Epithelial cell of esophagus (primary cell): Measurements from ENCODE around the gene CCDC77.

Experiments
- DNase-seq: peaks from one replicate; pipeline ENCODE4 v3.0.0; 2010; ENCODE audit warnings: low read depth
- H3K4me3 ChIP-seq: 2 replicates; pipeline ENCODE4 v1.5.1; 2011; ENCODE audit warnings: mild to moderate bottlenecking, low read length, control low read depth
- CTCF ChIP-seq: IDR thresholded peaks from 2 replicates; pipeline ENCODE4 v1.5.1; 2011; ENCODE audit warnings: low read depth, mild to moderate bottlenecking, low read length, control low read depth, inconsistent platforms; ENCODE audit not compliant: insufficient read depth; ENCODE audit errors: missing control alignments

The CCDC77 gene

DNA sequence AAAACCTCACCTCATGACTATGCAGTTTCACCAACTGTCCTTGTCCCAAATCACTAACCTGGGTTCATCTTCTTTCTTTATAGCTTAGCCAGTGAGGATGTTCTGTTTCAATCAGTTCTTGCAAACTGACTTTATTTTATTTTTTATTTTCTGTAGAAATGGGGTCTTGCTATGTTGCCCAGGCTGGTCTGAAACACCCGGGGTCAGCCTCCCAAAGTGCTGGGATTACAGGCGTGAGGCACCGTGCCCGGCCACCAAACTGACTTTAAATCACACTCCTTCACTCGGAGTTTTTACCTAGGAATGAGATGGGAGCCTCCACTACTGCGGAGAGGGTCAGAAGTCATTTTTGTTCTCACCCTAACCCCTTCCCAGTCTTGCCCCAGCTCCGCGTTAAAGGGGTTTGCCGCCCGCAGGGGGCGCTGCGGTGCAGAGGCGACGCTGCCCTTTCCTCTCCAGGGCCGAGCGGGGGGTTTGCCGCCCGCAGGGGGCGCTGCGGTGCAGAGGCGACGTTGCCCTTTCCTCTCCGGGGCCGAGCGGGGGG is 51.3 kb downstream of the CCDC77 start:
- peak; percentile 18 for TF ChIP-seq CTCF
- no peak overlapping the region for H3K4me3 ChIP-seq
- no peak for DNase-seq

DNA sequence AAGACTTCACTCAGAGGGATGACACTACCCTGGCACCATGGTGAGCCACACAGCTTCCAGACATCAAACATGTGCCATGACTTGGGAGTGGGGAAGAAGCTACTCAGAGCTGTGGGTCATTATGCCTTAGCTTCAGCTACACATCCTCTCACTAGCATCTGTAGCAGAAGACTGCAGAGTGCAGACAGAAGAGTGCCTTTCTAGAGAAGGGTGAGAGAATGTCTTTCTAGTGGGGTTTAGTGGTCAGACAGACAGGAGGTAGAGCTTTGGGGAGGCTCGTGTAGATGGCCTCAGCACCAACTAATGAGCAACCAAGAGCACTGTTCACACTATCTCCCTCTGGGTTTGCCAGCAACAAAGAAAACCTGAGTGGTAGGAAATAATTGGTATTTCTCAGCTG is 53.4 kb downstream of the CCDC77 start:
- no peak for DNase-seq
- no peak overlapping the region for H3K4me3 ChIP-seq
- TF ChIP-seq CTCF: no peak

DNA sequence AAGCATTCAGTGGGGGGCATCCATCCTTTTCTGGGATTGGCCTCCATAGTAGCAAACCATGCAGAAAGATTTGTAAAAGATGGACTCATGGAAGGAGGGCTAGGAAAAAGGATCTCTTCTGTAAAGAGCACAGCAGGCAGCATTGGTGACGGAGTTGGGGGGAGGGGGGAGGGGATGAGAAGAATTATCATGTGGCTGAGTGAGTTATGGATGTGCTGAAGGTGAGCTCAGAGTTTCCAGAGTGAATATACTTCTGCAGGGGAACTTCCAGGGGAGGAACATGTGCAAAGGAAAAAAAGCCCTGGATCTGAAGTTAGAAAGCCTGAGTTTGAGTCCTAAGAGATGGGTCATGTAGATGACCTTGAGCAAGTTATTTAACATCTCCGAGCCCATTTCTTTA is 54.4 kb downstream of the CCDC77 start:
- TF ChIP-seq CTCF: no peak
- DNase-seq: no peak
- H3K4me3 ChIP-seq: no peak overlapping the region

DNA sequence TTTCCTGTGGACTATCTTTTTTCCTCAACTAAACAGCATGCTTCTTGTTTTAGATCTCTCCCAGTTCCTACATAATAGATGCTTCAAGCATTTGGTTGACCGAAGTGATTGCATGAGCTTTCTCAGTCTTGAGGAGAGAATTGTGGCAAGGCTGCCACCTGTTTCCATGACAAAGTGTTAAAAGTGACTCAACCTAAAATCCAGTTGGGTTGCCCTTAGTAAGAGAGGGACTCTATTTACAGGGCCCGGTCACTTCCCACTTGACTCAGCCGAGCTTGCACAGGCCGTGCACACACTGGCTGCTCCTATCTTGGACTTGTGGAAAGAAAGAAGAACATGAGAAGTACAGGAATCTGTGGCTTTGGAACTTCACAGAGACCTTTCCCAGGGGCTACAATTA is 56.2 kb downstream of the CCDC77 start:
- peak; percentile 29 for DNase-seq
- no peak for TF ChIP-seq CTCF
- no peak overlapping the region for H3K4me3 ChIP-seq

DNA sequence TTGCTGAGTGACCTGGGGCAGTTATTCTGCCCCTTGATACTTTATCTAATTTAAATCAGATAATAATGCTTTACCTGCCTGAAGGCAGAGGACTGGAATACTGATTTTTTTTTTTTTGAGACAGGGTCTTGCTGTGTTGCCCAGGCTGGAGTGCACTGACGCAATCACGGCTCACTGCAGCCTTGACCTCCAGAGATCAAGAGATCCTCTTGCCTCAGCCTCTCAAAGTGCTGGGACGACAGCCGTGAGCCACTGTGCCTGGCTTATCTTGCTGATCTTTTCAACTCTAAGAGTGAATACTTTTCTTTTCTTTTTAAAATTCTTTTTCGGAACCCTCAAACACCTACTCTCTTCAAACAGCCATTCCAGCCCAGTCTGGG is 57.6 kb downstream of the CCDC77 start:
- TF ChIP-seq CTCF: no peak
- H3K4me3 ChIP-seq: peak overlapping the region; percentile 51
- DNase-seq: no peak

DNA sequence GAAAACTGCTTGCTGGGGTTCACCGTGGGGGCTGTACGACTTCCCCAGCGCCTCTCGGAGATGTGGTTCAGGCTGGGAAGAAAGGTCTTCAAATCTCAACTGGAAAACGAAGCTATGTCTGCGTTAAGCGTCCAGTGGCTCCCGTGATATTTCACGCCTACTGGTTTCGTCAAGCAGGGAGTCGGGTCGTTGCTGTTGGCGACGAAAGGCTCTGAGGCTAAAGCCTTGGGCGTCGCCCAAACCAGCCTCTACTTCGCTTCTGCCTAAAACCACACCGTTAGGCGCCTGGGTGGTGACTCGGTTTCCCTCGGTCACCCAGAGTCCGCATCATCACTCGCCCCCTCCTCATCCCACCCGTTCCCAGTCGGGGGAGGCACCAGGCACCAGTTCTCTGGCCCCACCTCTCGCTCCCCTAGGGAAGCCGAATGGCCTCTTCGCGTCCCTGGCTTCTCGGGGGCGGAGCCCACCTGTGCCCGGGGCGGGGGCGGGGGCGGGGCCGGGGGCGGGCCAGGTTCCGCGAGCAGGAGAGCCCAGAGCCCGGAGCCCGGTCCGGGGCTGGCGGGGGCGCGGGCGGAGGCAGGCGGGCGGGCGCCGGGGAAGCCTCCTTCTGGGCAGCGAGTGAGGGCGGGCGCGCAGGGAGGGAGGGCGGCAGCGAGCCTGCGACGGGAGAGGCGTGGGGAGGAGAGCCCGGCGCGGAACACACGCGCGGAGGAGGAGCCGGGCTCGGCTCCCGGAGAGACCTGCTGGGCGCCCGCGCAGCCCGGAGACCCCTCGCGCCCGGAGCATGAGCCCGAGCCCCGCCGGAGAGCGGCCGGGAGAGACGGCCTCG is 58.2 kb downstream of the CCDC77 start, which contains the start of gene B4GALNT3:
B4GALNT3 (plus strand) TSS at position 510 of the 829 bp plus-strand sequence. CDS start 438 bp downstream, outside the sequence.
- DNase-seq: peak; percentile 49

More for the DNA sequence above, 58.2 kb downstream of the CCDC77 start, which contains the start of gene B4GALNT3:
- H3K4me3 ChIP-seq: peak within 1 kb of the TSS; percentile 51
- TF ChIP-seq CTCF: no peak
